HL-60 (cell line): Measurements from ENCODE around the gene PDE8A.

ENCODE experiments used
- CTCF ChIP-seq: IDR thresholded peaks from one replicate; pipeline ENCODE4 v1.5.1; 2011; ENCODE audit warnings: low read length, control low read depth, inconsistent platforms; ENCODE audit not compliant: insufficient read depth
- GABPA ChIP-seq: IDR thresholded peaks from 2 replicates; pipeline ENCODE4 v1.6.1; 2012; ENCODE audit warnings: low read depth
- POLR2AphosphoS5 ChIP-seq: IDR thresholded peaks from 2 replicates; pipeline ENCODE4 v1.6.1; 2012; ENCODE audit warnings: low read depth
- REST ChIP-seq: IDR thresholded peaks from 2 replicates; pipeline ENCODE4 v1.6.1; 2012; ENCODE audit warnings: low read depth; ENCODE audit not compliant: insufficient replicate concordance
- SPI1 ChIP-seq: IDR thresholded peaks from 2 replicates; pipeline ENCODE4 v1.6.1; 2012; ENCODE audit warnings: low read depth, mild to moderate bottlenecking, borderline replicate concordance

- TF ChIP-seq CTCF (no peak), POLR2AphosphoS5 (no peak), GABPA (no peak), REST (no peak), SPI1 (peak; percentile 53)
These were observed 22.9 kb downstream of the PDE8A start for GRCh38 chr15:85004550-85004949.
